Activated naive CD4-positive, alpha-beta T cell treated with anti-CD3 and anti-CD28 coated beads, Interleukin-2, amount 50 U/mL, for 72 hours (primary cell): Measurements from ENCODE around the gene KIF6. TPM values are rescaled to one million over a fixed set of nuclear protein-coding genes. Genes with fewer than 3 reads are reported as not detected.

Experiments used
- ATAC-seq, 2 donors: fragments of 150-1000 bp; cut with Tn5 transposase; 2 replicates each; pipeline ENCODE4 v1.10.0; 2021; ENCODE audit warnings: mild to moderate bottlenecking in 2 of 2, moderate library complexity in 2 of 2
- DNase-seq, 2 donors: peaks; one replicate each; pipeline ENCODE4 v3.0.0; 2021 to 2022; ENCODE audit warnings: low spot score in 2 of 2
- H3K27ac Mint-ChIP-seq, 2 donors: one replicate each; pipeline ENCODE4 v1.8.0; 2022; ENCODE audit warnings: mild to moderate bottlenecking in 2 of 2, mixed read lengths in 2 of 2
- H3K36me3 Mint-ChIP-seq, 2 donors: one replicate each; pipeline ENCODE4 v1.8.0; 2022; ENCODE audit warnings: mixed read lengths in 2 of 2
- H3K9me3 Mint-ChIP-seq, 2 donors: one replicate each; pipeline ENCODE4 v1.8.0; 2022; ENCODE audit warnings: mixed read lengths in 2 of 2
- total RNA-seq, 2 donors: library from RNA; stranded (reverse); gene quantifications; one replicate each; pipeline ENCODE4 v1.2.3, GENCODE V29; 2022

Gene KIF6
- total RNA-seq, 2 donors from 2014 or later, result 0.16 to 0.29 TPM

DNA sequence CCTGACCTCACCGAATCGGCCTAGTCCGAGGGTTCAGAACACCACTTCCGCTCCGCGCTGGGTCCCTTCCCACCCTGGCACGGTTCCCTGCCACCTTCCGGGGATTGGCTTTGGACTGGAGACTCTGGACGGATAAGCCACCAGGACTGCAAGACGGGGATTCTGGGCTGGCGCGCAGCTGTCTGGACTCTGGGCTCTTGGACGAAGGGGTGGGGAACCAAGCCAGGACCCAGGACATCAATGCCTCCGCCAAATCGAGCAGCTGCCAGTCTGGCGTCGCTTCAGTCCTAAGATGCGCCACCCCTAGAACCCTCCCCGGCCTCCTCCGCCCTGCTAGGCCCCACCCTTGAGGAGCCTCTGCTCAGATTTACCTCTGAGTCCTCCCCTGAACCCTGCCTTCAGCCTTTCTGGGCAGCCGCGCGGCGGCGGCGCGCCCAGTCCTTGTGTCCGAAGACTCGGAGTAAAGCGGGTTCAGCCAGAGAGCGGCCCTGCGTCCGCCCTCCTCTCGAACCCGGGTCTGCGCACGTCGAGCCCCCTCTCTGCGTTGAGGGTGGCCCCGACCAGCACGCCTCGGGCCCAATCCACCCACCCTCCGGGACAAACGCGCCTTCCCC, 412.2 kb downstream of the KIF6 start:
- Mint-ChIP-seq H3K36me3 (no peaks in the 10 kb centered on the region), H3K9me3 (no peaks in the 10 kb centered on the region), H3K27ac (no peak overlapping the region)
- ATAC-seq (no peak), DNase-seq (no peak)

DNA sequence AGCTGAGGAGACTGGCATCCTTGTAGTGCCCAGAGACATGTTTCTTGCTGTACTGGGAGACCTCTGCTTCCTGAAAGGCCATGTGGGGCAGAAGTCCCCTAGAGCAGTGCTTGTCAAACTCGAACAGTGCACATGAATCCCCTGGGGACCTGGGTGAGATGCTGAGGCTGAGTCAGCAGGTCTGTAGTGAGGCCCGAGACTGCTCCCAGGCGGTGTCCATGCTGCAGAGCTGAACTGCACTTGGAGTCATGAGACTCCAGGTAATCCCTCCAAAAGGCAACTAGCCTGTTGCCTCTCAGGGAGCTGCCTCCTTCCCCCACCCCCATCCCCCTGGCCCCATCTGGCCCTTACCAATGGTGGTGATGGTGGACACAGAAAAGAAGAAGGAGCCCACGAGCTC, 414.7 kb downstream of the KIF6 start:
- DNase-seq (no peak), ATAC-seq (no peak)
- Mint-ChIP-seq H3K36me3 (no peaks in the 10 kb centered on the region), H3K9me3 (no peaks in the 10 kb centered on the region), H3K27ac (no peak overlapping the region)

DNA sequence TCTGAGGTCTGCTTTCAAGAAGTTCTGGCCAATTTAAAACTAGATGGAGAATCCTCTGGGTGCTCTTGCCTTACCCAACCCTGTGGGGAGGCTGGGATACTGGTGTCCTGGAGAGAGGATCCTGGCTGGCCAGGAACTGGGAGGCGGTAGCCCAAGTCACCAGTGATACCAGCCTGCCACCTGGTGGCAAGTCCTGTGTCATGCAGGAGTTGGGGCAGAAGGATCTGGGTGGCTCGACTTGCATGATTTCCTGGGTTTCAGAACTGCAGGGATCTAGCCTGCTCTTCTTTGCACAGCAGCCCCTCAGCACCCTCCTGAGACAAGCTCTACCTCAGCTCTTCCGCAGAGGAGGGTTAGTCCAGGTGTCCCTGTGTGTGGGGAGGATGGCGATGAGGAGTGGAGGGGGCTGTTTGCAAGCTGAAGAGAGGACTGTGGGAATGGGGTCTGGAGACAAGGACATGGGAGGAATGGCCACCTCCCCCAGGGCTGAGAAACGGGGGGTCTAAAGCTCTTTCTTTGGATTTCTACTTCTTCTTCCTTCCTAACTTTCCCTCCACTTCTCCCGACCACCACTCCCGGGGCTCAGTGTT, 415.2 kb downstream of the KIF6 start:
- ATAC-seq (peak; percentile 68 to 74), DNase-seq (peak; percentile 58 to 72)
- no peaks in the 10 kb centered on the region for H3K36me3 Mint-ChIP-seq
- no peak overlapping the region for H3K27ac Mint-ChIP-seq
- H3K9me3 Mint-ChIP-seq, result no peaks in the 10 kb centered on the region

DNA sequence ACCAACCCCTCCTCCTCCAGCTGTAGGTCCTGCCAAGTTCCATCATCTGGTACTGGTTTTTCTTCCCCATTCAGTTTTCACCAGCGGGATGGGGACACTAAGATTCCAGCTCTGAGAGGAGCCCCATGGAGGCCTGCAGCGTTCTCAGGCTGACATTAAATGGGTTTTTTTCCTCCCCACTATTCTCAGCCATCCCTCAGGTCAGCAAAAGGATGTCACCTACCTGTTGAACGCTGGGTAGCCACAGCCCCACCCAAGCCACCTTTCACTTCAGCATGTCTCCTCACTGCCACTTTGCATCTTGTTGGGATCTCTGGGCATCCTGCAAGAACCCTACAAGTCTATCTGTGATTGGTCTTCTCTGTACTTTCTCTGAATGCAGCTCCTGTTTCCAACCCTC, 417.7 kb downstream of the KIF6 start:
- Mint-ChIP-seq H3K9me3 (no peaks in the 10 kb centered on the region), H3K27ac (no peak overlapping the region), H3K36me3 (no peaks in the 10 kb centered on the region)
- DNase-seq, result no peak
- no peak for ATAC-seq

DNA sequence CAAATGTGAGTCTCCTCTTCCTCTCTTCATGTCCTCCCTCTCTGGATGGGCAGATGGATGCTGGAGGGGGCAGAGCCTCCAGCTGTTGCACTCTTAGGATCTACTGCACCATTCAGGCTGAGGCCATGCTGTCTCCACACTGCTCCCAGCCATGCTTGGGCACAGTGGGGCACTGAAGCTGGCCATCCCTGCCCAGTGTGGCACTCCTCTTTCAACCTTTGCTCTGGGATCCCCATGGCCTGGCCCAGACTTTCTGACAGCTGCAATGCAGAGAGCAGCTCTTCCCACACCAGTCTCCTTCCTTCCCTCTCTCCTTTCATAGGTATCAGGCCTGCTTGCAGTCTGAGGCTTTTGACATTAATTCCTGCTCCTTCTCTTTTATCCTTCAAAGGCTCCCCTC, 420.3 kb downstream of the KIF6 start:
- Mint-ChIP-seq H3K9me3 (no peaks in the 10 kb centered on the region), H3K27ac (no peak overlapping the region), H3K36me3 (no peaks in the 10 kb centered on the region)
- no peak for ATAC-seq
- DNase-seq, result no peak

DNA sequence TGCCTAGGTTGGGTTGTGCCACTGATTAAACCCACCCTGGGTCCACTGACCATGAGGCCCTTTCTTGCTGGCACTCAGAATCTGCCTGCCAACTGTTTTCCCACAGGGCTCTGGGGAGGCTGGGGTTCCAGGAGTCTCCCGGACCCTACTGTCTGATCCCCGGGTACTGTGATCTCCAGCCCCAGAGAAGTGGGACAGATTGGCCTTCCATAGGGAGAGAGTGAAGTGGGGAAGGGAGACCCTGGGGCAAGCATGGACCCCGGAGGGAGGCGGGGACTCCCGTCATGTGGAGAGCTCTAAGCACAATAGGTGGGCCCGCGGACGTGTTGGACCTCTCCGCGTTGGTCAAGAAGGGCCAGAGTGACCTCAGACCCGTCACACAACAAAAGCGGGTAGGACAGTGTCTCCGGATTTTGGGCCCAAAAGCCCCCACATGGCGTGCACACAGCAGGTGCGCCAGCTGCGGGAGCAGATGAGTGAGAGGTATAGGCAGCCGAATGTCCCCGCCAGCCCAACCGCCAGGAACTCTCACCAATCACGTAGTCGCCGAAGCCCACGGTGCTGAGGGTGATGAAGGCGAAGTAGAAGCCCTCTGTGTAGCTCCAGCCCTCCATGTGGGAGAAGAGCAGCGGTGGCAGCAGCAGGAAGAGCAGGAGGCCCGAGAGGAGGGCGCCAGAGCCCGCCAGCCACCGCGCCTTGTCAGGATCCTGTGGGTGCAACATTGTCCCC, 421.6 kb downstream of the KIF6 start:
- ATAC-seq, result peak in 1 of 2 donors; percentile 11
- Mint-ChIP-seq H3K27ac (peak overlapping the region in 1 of 2 donors; percentile 33), H3K36me3 (no peaks in the 10 kb centered on the region), H3K9me3 (no peaks in the 10 kb centered on the region)
- no peak for DNase-seq

DNA sequence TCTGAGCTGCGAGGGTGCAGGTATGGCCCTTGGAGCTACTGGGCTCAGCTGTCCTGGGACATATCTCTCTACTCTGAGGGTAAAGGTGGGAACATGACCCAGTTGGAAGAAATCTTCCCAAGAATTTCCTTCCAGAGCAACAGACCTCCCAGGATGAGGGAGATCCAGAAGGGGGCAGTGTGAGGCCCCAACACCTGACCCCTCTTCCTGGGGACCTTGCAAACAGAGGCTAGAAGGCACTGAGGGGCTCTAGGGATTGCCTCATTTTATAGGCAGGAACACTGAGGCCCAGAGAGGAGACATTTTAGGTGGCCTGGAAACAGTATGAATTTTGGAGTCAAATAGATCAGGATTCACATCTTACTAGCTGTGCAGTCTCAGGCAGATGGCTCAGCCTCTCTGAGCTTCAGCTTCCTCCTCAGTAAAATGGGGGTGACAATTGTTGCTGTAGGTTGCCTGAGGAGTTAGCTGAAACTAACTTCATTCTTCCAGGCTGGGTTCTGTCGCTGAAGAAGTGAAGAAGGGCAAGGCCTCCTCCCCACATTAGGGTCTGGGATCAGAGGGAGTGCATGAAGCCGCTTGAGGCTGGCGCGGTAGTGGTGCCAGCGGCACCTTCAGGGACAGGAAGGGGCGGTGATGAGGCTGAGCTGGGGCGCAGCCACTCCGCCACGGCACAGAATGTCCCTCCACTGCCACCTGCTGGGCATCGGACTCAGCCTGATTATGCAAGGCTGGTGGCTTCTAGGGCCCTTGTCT, 422.4 kb downstream of the KIF6 start:
- Mint-ChIP-seq H3K27ac (peak overlapping the region in 1 of 2 donors; percentile 33), H3K9me3 (no peaks in the 10 kb centered on the region), H3K36me3 (no peaks in the 10 kb centered on the region)
- peak; percentile 84 to 89 for DNase-seq
- ATAC-seq, result peak; percentile 98

DNA sequence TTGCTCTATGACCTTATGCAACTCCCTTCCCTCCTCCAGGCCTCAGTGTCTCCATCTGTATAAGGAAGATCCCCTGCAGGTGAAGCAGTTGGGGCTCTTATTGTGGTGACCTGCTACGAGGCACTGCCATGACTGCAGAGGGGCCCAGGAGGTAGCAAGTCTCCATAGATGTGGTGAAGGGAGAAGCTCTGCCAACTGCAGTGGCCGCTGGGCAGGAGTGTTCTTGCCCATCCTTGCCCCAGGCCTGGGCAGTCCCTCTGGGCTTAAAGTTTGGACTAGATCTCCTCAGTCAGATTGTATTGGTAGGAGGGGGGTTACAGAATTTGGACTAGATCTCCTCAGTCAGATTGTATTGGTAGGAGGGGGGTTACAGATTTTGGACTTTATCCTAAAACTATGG, 423.2 kb downstream of the KIF6 start:
- ATAC-seq, result no peak
- no peak for DNase-seq
- H3K9me3 Mint-ChIP-seq, result no peaks in the 10 kb centered on the region
- no peaks in the 10 kb centered on the region for H3K36me3 Mint-ChIP-seq
- no peak overlapping the region for H3K27ac Mint-ChIP-seq

DNA sequence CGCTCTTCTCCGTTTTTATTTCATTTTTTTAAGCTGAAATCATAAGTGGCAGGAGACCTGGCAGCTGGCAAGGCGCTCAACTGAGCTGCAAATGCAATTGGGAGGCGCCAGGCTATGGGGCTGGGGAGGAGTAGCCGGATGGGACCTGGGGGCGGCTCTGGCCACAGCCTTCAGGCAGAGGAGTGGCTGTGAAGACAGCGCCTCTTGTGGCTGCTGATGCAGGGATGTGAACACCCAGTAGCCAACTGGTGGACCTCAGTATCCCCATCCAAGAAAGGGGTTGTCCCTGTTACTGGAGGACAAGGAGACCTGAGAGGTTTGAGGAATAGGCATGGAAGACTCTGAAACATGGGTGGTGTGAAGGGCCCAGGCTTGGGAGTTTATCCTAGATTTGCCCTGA, 423.6 kb downstream of the KIF6 start:
- H3K36me3 Mint-ChIP-seq, result no peaks in the 10 kb centered on the region
- ATAC-seq (no peak), DNase-seq (no peak)
- H3K27ac Mint-ChIP-seq, result peak overlapping the region in 1 of 2 donors; percentile 4
- H3K9me3 Mint-ChIP-seq, result no peaks in the 10 kb centered on the region

DNA sequence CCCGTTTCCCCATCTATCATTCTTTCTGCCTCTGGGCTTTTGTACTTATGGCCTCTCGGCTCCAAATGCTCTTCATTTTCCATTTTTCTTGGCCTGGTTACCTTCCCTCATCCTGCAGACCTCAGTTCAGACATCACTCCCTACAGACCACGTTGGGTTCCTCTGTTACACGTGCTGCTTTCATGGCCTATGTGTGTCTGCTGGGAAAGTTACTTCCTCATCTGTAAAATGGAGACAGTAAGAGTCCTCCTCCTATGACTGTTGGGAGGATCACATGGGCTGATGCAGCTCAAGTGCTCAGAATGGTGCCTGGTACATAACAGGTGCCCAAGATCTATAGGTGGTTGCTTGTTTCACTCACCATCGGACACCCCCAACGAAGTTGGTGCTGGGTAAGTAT, 424.5 kb downstream of the KIF6 start:
- DNase-seq, result no peak
- ATAC-seq, result no peak
- H3K36me3 Mint-ChIP-seq, result no peaks in the 10 kb centered on the region
- peak overlapping the region in 1 of 2 donors; percentile 4 for H3K27ac Mint-ChIP-seq
- no peaks in the 10 kb centered on the region for H3K9me3 Mint-ChIP-seq

DNA sequence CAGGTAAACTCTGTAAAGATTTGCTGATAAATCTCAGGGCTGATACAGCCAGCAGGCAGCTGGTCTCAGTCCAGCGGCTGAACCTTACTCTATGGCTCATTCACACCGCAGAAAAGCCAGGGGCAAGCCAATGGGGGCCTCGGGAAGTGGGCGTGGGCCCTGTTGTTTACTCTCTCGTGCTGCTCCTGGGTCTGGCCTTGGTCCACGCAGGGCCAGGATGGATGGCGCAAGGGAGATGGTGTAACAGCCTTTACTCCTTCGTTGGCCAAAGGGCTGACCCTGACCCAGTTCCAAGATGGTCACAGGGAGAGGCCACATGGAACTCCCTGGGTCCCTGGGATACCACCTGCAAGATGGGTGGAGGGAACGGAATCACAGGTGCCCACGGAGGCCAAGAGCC, 427.1 kb downstream of the KIF6 start:
- H3K27ac Mint-ChIP-seq, result no peak overlapping the region
- H3K9me3 Mint-ChIP-seq, result no peaks in the 10 kb centered on the region
- DNase-seq (no peak), ATAC-seq (no peak)
- no peaks in the 10 kb centered on the region for H3K36me3 Mint-ChIP-seq

DNA sequence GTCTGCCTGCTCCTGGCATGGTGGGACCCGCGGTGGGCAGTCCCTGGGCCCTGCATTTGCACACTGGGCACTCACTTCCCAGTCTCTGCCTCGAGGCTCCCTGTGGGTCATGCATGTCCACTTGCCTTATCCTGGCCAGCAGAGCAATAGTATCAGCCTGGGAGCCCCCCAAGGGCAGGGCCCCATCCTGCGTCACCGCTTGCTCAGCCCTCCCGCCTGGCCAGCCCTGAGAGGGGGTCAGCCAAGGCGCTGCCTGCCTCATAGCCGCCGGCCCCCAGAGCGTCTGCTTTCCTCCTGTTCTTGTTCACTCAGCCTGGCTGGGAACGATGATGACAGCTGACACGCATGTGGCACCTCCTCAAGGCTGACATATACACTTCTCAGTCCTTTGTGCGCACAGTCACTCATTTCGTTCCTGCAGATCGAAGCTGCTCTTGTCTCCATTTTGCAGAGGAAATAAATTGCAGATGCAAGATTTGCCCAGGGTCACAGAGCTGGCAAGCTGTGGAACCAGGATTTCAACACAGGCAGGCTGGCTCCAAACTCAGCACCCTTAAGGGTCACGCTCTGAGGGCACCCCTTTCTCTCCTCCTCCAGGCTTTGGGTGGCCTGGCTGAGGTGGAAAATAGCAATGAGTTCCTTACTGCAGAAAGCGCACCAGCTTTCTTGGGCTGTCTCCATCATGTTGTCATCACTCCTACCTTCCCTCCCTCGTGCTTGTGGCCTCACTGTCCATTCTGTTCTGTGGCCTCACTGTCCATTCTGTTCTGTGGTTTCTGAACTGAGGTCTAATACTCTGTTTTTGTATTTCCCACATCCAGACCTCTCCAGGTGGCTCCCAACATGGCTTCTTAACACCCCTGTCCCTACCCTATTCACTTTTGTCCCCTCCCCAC, 428.2 kb downstream of the KIF6 start:
- DNase-seq (no peak), ATAC-seq (no peak)
- Mint-ChIP-seq H3K9me3 (no peaks in the 10 kb centered on the region), H3K27ac (peak overlapping the region in 1 of 2 donors; percentile 2), H3K36me3 (no peaks in the 10 kb centered on the region)

DNA sequence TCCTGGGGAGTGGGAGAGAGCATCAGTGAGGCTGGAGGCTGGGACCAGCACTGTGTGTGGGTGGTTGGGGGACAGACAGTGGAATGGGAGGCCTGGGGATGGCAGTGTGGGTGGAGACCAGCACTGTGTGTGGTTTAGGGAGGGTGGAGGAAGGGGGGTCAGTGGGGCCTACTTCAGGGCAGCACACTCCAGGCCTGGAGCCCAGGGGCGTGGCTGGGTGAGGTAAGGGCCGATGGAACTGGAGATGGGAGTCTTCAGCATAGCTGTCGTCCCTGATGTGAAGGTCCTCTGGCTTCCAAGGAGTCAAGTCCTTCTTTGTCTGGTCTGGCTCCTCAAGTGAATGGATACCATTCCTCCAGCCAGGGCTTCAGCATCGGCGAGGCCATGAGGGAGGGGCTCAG, 429.6 kb downstream of the KIF6 start:
- ATAC-seq, result no peak

DNA sequence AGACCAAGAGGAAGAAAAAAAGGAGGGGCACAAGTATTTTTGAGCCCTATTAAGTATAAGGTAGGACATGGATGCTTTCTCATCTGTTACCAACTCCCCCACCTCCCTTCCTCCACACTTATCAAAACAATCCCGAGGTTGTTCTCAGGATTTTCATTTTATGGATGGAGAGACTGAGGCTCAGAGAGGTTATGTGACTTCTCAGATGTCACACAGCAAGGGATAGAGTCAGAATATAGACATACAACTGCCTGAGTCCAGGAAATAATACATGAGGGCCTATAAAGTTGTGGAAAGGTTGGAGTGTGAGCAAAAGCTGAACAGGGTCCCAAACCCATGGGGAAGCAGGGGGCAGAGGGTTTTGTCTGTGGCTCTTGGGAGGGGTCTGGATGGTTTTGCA, 430.3 kb downstream of the KIF6 start:
- DNase-seq (no peak), ATAC-seq (no peak)
- Mint-ChIP-seq H3K27ac (peak overlapping the region in 1 of 2 donors; percentile 27), H3K9me3 (no peaks in the 10 kb centered on the region), H3K36me3 (no peaks in the 10 kb centered on the region)

More for the DNA sequence above, 429.6 kb downstream of the KIF6 start:
- no peak for DNase-seq
- Mint-ChIP-seq H3K36me3 (no peaks in the 10 kb centered on the region), H3K9me3 (no peaks in the 10 kb centered on the region), H3K27ac (peak overlapping the region in 1 of 2 donors; percentile 19)

DNA sequence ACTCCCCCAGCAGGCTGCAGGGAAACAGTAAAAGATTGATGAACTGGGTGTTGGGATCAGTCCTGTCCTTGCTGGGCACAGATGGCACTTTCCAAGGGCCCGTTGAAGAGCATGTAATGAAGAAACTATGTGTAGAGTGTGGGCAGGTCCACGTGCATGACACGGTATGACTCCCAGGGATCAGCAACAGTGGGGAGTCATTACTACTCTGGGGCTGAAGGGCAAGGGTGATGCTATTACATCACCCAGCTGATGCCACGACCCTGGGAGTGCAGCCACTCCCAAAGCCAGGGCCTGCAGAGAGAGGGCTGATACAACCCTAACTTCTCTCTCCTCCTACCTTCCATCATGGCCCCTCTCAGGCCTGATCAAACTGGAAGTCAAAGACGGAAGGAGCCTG, 431.1 kb downstream of the KIF6 start:
- H3K9me3 Mint-ChIP-seq, result no peaks in the 10 kb centered on the region
- no peak for DNase-seq
- no peak for ATAC-seq
- H3K36me3 Mint-ChIP-seq, result no peaks in the 10 kb centered on the region
- no peak overlapping the region for H3K27ac Mint-ChIP-seq

DNA sequence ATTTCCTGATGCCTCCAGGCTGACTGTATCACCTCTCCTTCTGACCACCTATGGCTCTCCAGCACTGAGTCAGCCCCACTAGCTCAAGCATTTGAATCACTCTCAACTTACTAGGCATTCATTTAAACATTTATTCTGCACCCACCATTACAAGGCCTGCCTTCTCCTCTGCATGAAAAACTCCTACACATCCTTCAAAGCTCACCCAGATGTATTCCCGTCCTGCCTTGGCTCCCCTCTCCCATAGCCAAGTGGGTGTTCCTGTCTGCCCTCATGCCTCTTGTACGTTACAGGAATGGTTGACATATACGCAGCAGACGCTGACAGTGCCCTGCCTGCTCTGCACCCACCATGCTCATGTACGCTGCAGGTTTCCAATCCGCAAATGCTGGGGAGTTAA, 432.6 kb downstream of the KIF6 start:
- Mint-ChIP-seq H3K36me3 (no peaks in the 10 kb centered on the region), H3K9me3 (no peaks in the 10 kb centered on the region)
- DNase-seq, result no peak

More for the DNA sequence above, 432.6 kb downstream of the KIF6 start:
- ATAC-seq, result no peak
- no peak overlapping the region for H3K27ac Mint-ChIP-seq
